Activated naive CD4-positive, alpha-beta T cell treated with anti-CD3 and anti-CD28 coated beads, Interleukin-2, amount 10 ng/mL, durations not matched to agents 7 days and 5 days (primary cell): ENCODE results near the gene ARHGAP27.

Source experiments
- CTCF ChIA-PET: fragments of 350-600 bp; sonication (Branson Sonifier 250); formaldehyde crosslinking; loops from one replicate; lab custom pipeline; 2021; ENCODE audit warnings: antibody characterized with exemption; lab: Charles Lee
- DNase-seq: peaks from one replicate; pipeline ENCODE4 v3.0.0-alpha.2; 2020
- H3K27ac Mint-ChIP-seq: one replicate; pipeline ENCODE4 v1.8.0; 2021; ENCODE audit warnings: mild to moderate bottlenecking, moderate library complexity, mixed read lengths
- H3K27me3 Mint-ChIP-seq: one replicate; pipeline ENCODE4 v1.8.0; 2021; ENCODE audit warnings: mild to moderate bottlenecking, mixed read lengths
- H3K36me3 Mint-ChIP-seq: one replicate; pipeline ENCODE4 v1.8.0; 2021; ENCODE audit warnings: mixed read lengths
- H3K4me1 Mint-ChIP-seq: one replicate; pipeline ENCODE4 v1.8.0; 2021; ENCODE audit warnings: mixed read lengths
- H3K4me3 Mint-ChIP-seq: one replicate; pipeline ENCODE4 v1.8.0; 2021; ENCODE audit warnings: mild to moderate bottlenecking, moderate library complexity, mixed read lengths
- H3K9me3 Mint-ChIP-seq: one replicate; pipeline ENCODE4 v1.8.0; 2021; ENCODE audit warnings: mixed read lengths

Gene ARHGAP27

DNA sequence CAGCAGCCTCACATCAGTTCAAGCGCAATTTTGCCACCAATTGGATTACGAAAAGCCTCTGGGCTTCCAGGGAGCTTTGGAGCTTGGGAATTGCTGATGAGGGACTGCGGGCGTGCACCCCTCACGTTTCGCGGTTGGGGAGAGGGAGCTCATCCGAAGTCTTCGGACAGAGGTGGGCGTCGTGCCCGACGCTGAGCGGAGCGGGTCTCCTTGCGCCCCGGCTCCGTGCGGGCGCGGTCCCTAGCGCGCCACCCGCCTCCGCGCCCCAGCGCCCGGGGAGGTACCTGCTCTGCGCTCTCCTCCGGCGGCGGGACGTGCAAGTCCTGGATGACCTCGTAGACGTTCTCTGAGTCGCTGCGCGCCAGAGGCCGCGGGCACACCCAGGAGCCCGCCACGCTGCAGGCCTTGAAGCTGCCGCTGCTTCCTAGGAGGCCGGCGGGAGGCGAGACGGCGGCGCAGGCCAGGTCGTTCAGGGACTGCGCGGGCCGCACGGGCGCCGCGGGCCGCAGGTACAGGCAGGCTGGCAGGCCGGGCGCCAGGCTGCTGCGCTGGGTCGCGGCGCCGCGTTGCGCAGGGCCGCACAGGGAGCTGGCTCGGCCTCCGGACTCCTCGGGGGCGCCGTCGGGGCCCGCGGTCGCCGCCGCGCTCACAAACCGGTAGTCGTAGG, 3.2 kb downstream of the ARHGAP27 start:
- no peak for DNase-seq
- Mint-ChIP-seq H3K9me3 (no peaks in the 10 kb centered on the region), H3K27me3 (peaks cover 37% of the 10 kb centered on the region), H3K36me3 (peaks cover 4% of the 10 kb centered on the region), H3K4me1 (peaks cover 32% of the 10 kb centered on the region), H3K27ac (no peak overlapping the region), H3K4me3 (no peak overlapping the region)
- CTCF ChIA-PET, result interaction anchor here (1.1 to 1.7 kb wide), 3 partner anchors 12 to 20 kb away, joined by 4 to 8 read pairs (median 6); no protein-coding TSS in a partner anchor

- peaks cover 37% of the 10 kb centered on the region for H3K27me3 Mint-ChIP-seq
- peaks cover 4% of the 10 kb centered on the region for H3K36me3 Mint-ChIP-seq
- CTCF ChIA-PET, result interaction anchor here (0.6 to 1.7 kb wide), 5 partner anchors 12 to 152 kb away, joined by 3 to 8 read pairs (median 4); no protein-coding TSS in a partner anchor
- H3K4me3 Mint-ChIP-seq, result peak overlapping the region; percentile 26
- H3K4me1 Mint-ChIP-seq, result peaks cover 32% of the 10 kb centered on the region
- no peak overlapping the region for H3K27ac Mint-ChIP-seq
- DNase-seq, result no peak
- H3K9me3 Mint-ChIP-seq, result no peaks in the 10 kb centered on the region
These were observed 3.7 kb downstream of the ARHGAP27 start for GRCh38 chr17:45428931-45429338.

- H3K4me3 Mint-ChIP-seq, result peak overlapping the region; percentile 26
- peaks cover 30% of the 10 kb centered on the region for H3K4me1 Mint-ChIP-seq
- CTCF ChIA-PET, result interaction anchor here (0.6 to 1.7 kb wide), 5 partner anchors 13 to 151 kb away, joined by 3 to 8 read pairs (median 4); no protein-coding TSS in a partner anchor
- peak; percentile 80 for DNase-seq
- peaks cover 8% of the 10 kb centered on the region for H3K36me3 Mint-ChIP-seq
- no peaks in the 10 kb centered on the region for H3K9me3 Mint-ChIP-seq
- H3K27me3 Mint-ChIP-seq, result peaks cover 37% of the 10 kb centered on the region
- H3K27ac Mint-ChIP-seq, result peak overlapping the region; percentile 72
These were observed 4.5 kb downstream of the ARHGAP27 start for GRCh38 chr17:45428050-45428617.

DNA sequence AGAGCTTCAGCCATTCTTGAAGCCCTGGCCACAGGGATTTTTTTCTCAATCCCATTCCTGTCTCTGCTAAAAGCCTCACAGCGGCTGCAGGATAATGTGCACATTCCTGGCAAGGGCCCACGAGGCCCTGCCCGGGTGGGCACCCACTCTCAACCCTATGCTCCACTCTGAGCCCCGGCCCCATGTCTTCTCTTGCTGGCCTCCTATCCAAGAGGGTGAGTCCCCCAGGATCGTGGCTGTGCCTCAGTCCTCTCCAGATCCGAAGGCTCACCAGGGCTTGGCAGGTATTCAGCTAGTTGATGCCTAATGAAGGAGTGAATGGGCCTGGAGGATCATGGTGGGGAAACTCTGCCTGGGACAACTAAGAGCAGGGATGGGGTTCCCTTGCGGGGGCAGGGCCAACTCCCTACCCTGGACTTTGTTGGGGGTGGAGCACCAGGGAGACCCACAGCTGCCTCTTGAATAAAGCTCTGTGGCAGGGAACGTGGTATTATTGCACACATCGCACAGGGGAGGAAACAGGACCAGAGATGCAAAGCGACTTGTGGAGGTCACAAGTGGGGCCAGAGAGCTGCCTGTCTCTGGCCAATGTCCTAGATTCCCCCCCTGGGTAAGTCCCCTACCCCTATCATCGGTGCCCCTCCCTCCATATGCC, 5.4 kb downstream of the ARHGAP27 start:
- Mint-ChIP-seq H3K9me3 (no peaks in the 10 kb centered on the region), H3K27ac (peak overlapping the region; percentile 21), H3K36me3 (peaks cover 8% of the 10 kb centered on the region)

GRCh38 chr17:45426561-45426960, 6.1 kb downstream of the ARHGAP27 start:
- Mint-ChIP-seq H3K27ac (no peak overlapping the region), H3K36me3 (peaks cover 8% of the 10 kb centered on the region), H3K4me3 (no peak overlapping the region), H3K4me1 (peaks cover 27% of the 10 kb centered on the region), H3K9me3 (no peaks in the 10 kb centered on the region), H3K27me3 (peaks cover 35% of the 10 kb centered on the region)
- DNase-seq, result no peak
- CTCF ChIA-PET, result interaction anchor here (1.2 to 1.7 kb wide), 4 partner anchors 14 to 191 kb away, joined by 3 to 6 read pairs (median 4); no protein-coding TSS in a partner anchor

More for the DNA sequence above, 5.4 kb downstream of the ARHGAP27 start:
- Mint-ChIP-seq H3K4me1 (peaks cover 28% of the 10 kb centered on the region), H3K27me3 (peaks cover 37% of the 10 kb centered on the region), H3K4me3 (no peak overlapping the region)
- DNase-seq, result no peak
- CTCF ChIA-PET, result interaction anchor here (0.8 to 1.7 kb wide), 5 partner anchors 15 to 192 kb away, joined by 3 to 8 read pairs (median 4); no protein-coding TSS in a partner anchor

- Mint-ChIP-seq H3K36me3 (peaks cover 8% of the 10 kb centered on the region), H3K9me3 (no peaks in the 10 kb centered on the region), H3K27me3 (peaks cover 31% of the 10 kb centered on the region), H3K4me3 (no peak overlapping the region), H3K27ac (no peak overlapping the region), H3K4me1 (peaks cover 23% of the 10 kb centered on the region)
- CTCF ChIA-PET, result interaction anchor here (1.2 to 1.7 kb wide), 3 partner anchors 14 to 190 kb away, joined by 3 to 4 read pairs (median 4); no protein-coding TSS in a partner anchor
- no peak for DNase-seq
These were observed 6.7 kb downstream of the ARHGAP27 start for GRCh38 chr17:45425984-45426413.

GRCh38 chr17:45425125-45425983, 7.3 kb downstream of the ARHGAP27 start:
- no peak for DNase-seq
- Mint-ChIP-seq H3K27me3 (peaks cover 24% of the 10 kb centered on the region), H3K27ac (no peak overlapping the region), H3K9me3 (no peaks in the 10 kb centered on the region), H3K4me1 (peaks cover 17% of the 10 kb centered on the region), H3K36me3 (peaks cover 6% of the 10 kb centered on the region), H3K4me3 (no peak overlapping the region)
- CTCF ChIA-PET, result interaction anchor here (1.2 to 1.7 kb wide), 3 partner anchors 13 to 190 kb away, joined by 3 to 4 read pairs (median 4); no protein-coding TSS in a partner anchor

DNA sequence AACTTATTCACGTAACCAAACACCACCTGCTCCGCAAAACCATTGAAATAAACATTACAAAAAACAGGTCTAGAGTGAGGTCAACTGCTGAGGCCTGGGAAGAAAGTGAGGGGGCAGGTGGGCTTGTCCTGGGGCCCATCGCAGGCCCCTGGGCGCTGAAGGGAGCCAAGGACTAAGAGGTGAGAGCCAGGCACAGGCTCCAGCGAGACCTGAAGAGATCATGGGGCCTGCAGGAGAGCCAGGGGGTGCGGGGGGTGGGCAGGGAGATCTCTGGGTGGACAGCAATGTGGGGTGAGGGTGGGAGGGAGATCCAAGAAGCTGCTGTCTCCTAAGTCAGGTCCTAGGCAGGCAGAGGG, 7.9 kb downstream of the ARHGAP27 start:
- Mint-ChIP-seq H3K9me3 (no peaks in the 10 kb centered on the region), H3K4me3 (no peak overlapping the region), H3K27me3 (peaks cover 22% of the 10 kb centered on the region), H3K27ac (no peak overlapping the region), H3K4me1 (peaks cover 15% of the 10 kb centered on the region), H3K36me3 (peaks cover 5% of the 10 kb centered on the region)
- no peak for DNase-seq
- CTCF ChIA-PET, result interaction anchor here (1.7 kb wide), 1 partner anchor 31 kb away, joined by 6 read pairs; no protein-coding TSS in a partner anchor

GRCh38 chr17:45423975-45424335, 8.7 kb downstream of the ARHGAP27 start:
- CTCF ChIA-PET, result interaction anchor here (1.7 kb wide), 1 partner anchor 30 kb away, joined by 6 read pairs; no protein-coding TSS in a partner anchor
- Mint-ChIP-seq H3K27ac (no peak overlapping the region), H3K4me1 (peaks cover 12% of the 10 kb centered on the region)

DNA sequence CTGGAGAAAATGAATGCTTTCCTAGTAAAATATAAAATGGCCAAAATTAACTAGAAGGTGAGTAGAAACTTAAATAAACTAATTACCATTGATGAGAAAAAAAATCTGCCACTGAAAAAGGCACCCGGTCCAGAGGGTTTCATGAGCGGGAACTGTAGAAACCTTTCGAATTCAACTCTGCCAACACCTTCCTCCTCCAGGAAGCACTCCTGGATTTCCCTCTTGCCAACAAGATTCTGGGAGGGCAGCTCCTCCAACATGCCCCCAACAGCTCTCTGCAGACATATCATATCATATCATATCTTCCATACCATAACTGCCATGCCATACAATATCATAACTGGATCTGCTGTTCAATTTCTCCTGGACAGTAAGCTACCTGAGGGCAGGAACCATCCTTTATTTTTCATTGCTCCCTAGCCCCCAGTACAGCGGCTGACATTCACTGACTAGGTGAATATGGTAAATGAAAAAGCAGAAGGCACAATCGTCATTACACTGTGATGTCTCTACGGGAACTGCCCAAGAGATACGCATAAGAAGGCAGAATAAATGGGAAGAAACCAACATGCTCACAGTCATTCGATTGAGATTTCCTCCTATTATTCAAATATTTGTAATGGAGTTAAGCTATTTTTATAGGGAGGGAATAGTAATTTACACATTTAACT, 9.2 kb downstream of the ARHGAP27 start:
- Mint-ChIP-seq H3K36me3 (peaks cover 5% of the 10 kb centered on the region), H3K4me1 (peaks cover 7% of the 10 kb centered on the region), H3K27ac (no peak overlapping the region), H3K27me3 (peaks cover 19% of the 10 kb centered on the region), H3K9me3 (no peaks in the 10 kb centered on the region), H3K4me3 (no peak overlapping the region)
- CTCF ChIA-PET, result interaction anchor here (1.7 kb wide), 1 partner anchor 29 kb away, joined by 6 read pairs; no protein-coding TSS in a partner anchor
- no peak for DNase-seq

More at GRCh38 chr17:45423975-45424335, 8.7 kb downstream of the ARHGAP27 start:
- no peak for DNase-seq
- no peaks in the 10 kb centered on the region for H3K9me3 Mint-ChIP-seq
- H3K36me3 Mint-ChIP-seq, result peaks cover 5% of the 10 kb centered on the region
- H3K4me3 Mint-ChIP-seq, result no peak overlapping the region
- H3K27me3 Mint-ChIP-seq, result peaks cover 22% of the 10 kb centered on the region

DNA sequence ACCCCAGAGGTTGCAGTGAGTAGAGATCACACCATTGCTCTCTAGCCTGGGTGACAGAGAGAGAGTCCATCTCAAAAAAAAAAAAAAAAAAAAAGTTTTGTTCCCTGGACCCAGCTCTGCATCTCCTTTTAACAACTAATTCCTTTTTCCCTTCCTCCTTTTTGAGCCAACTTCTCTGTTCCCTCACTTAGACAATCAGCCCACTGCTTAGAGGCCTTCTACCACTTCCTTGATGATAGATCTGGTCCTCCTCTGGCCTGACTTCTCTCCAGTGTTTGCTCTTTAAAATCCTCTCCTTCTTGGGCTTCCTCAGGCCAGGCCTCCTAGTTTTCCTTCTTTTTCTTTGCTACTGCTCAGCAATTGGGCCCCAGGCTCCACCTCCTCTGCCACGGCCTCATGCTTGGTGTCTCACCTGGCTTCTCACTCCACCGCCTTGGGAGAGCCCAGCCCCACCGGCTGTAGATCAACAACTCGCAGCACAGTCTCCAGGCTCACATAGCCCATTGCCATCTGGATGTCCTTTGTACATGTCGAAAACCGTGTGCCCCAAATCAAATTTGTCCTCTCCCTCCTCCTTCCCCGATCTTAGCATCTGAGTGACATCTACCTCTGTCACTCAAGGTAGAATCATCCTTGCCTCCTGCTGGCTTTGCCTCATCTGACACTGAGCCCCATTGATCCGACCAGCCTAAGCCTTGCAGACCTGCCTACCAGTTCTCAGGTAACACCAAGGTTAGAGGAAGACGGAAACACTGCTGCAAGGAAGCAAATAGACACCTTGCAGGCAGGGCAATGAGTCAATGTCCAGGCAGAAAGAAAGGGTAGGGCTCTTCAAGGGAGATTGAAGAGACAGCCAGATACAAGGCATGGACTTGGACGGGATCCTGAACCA, 17.4 kb downstream of the ARHGAP27 start:
- H3K9me3 Mint-ChIP-seq, result no peaks in the 10 kb centered on the region
- H3K27ac Mint-ChIP-seq, result peak overlapping the region; percentile 49
- peaks cover 3% of the 10 kb centered on the region for H3K36me3 Mint-ChIP-seq
- H3K4me1 Mint-ChIP-seq, result peaks cover 29% of the 10 kb centered on the region
- no peak overlapping the region for H3K4me3 Mint-ChIP-seq
- CTCF ChIA-PET, result no interaction called here
- H3K27me3 Mint-ChIP-seq, result no peaks in the 10 kb centered on the region
- no peak for DNase-seq

DNA sequence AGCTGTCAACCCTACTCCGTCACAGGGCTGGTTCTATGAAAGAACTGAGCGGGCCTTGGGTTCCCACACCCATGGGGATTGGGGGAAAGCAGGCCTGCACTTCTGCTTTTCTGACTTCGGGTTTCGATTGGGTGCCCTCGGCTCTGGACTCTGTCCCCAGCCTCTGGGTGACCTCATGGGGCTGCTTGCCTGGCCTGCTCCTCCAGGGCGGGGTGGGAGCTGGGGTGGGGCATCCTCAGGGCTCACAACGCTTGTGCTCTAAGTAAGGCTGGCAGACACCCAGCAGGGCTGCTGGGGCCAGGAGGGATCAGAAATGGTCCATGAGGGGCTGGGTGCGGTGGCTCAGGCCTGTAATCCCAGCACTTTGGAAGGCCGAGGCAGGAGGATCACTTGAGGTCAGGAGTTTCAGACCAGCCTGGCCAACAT, 19.2 kb downstream of the ARHGAP27 start:
- Mint-ChIP-seq H3K9me3 (no peaks in the 10 kb centered on the region), H3K27me3 (no peaks in the 10 kb centered on the region), H3K4me1 (peaks cover 40% of the 10 kb centered on the region), H3K27ac (no peak overlapping the region), H3K4me3 (no peak overlapping the region), H3K36me3 (peaks cover 10% of the 10 kb centered on the region)
- CTCF ChIA-PET, result interaction anchor here (1.7 kb wide), 1 partner anchor 15 kb away, joined by 8 read pairs; no protein-coding TSS in a partner anchor
- no peak for DNase-seq
